Prostate gland (tissue), 2 donors: ENCODE data around the gene SHC2. TPM values are rescaled to one million over a fixed set of nuclear protein-coding genes. Genes with fewer than 3 reads are reported as not detected.
"Not testable (repeated sequence)": the region's sequence is repeated elsewhere in the genome, so short reads cannot be mapped to it uniquely, and the experiment has no call there.

Experiments used
- DNase-seq: peaks from one replicate; pipeline ENCODE4 v3.0.0-alpha.2; 2019; ENCODE audit warnings: low spot score
- H3K27ac ChIP-seq, 2 donors: fragments of 200-600 bp; sonication (generic); 2 replicates each; pipeline ENCODE4 v1.5.1; 2017 to 2019
- H3K27me3 ChIP-seq: fragments of 200-600 bp; sonication (generic); replicated peaks from 2 replicates; pipeline ENCODE4 v1.5.1; 2019; ENCODE audit not compliant: insufficient read depth
- H3K36me3 ChIP-seq, 2 donors: fragments of 200-600 bp; sonication (generic); 1 replicate in 1 of 2; 2 replicates in 1 of 2; pipeline versions ENCODE4 v1.5.1 to v1.8.1; 2017 to 2019
- H3K4me1 ChIP-seq: fragments of 200-600 bp; sonication (generic); replicated peaks from 2 replicates; pipeline ENCODE4 v1.5.1; 2019
- H3K4me3 ChIP-seq, 2 donors: fragments of 200-600 bp; sonication (generic); 2 replicates each; pipeline ENCODE4 v1.5.1; 2017 to 2019
- H3K9me3 ChIP-seq: fragments of 200-600 bp; sonication (generic); 2 replicates; pipeline ENCODE4 v1.5.1; 2017
- CTCF ChIP-seq, 4 experiments: fragments of 200-600 bp in 2 of 4; fragments of 450-650 bp in 2 of 4; sonication (generic) in 2 of 4; IDR thresholded peaks; 1 replicate in 3 of 4; 2 replicates in 1 of 4; pipeline ENCODE4 v1.5.1; 2016 to 2019; ENCODE audit warnings: antibody characterized with exemption in 4 of 4, mild to moderate bottlenecking in 2 of 4, moderate library complexity in 2 of 4
- POLR2A ChIP-seq: fragments of 450-650 bp; IDR thresholded peaks from one replicate; pipeline ENCODE4 v1.6.1; 2016; ENCODE audit warnings: antibody characterized with exemption, mild to moderate bottlenecking
- POLR2AphosphoS5 ChIP-seq: sonication (generic); formaldehyde crosslinking; IDR thresholded peaks from one replicate; pipeline ENCODE4 v1.6.1; 2017; ENCODE audit warnings: antibody characterized with exemption
- WGBS: methylation state at CpG from one replicate; pipeline ENCODE4 v1.1.5; 2018; 5-methylcytosine and 5-hydroxymethylcytosine counted together
- intact Hi-C: fragments of 100-400 bp; cut with DNase I; formaldehyde crosslinking; loops from one replicate; pipeline ENCODE4 v1.14.2; 2022
- total RNA-seq, 2 donors: library from RNA; depleted of rRNA; stranded (reverse); fragments of >200 nt; gene quantifications; one replicate each; pipeline ENCODE4 v1.1.0, GENCODE V29; 2016

Gene SHC2
- total RNA-seq, 2 donors from 2014 or later = 52.2 to 83.4 TPM

GRCh38 chr19:425056-425455, 35.8 kb downstream of the SHC2 start:
- Histone ChIP-seq H3K27ac (no peak overlapping the region), H3K27me3 (no peaks in the 10 kb centered on the region), H3K4me3 (no peak overlapping the region), H3K9me3 (no peaks in the 10 kb centered on the region), H3K36me3 (no peaks in the 10 kb centered on the region), H3K4me1 (no peaks in the 10 kb centered on the region)
- intact Hi-C loops = no loop called here
- 90% methylated on average over 26 of the region's 26 CpGs for WGBS
- DNase-seq = no peak
- TF ChIP-seq POLR2AphosphoS5 (no peak), POLR2A (no peak), CTCF (IDR thresholded peaks at IDR 0.05) (no peak)

DNA sequence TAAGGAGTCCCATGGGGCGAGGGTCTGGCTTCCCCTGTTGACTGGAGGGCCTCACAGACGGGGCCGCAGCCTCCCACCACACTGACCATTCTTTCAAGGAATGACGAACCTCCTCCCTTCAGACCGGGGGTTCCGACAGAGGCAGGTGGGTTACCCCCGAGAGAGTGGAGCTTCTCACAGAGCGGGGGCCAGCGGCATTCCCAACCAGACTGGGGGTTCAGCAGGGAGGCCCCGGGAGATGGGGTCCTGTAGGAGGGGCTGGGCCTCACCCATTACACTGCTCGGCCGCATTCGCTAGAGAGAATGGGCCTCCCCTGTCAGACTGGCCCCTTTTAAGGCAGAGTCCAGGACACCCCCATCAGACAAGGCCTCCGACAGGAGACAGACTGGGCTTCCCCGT, 36.3 kb downstream of the SHC2 start:
- DNase-seq = no peak
- no peaks in the 10 kb centered on the region for H3K4me1 ChIP-seq
- H3K9me3 ChIP-seq = no peaks in the 10 kb centered on the region
- no peak overlapping the region for H3K4me3 ChIP-seq
- H3K36me3 ChIP-seq = no peaks in the 10 kb centered on the region
- no peaks in the 10 kb centered on the region for H3K27me3 ChIP-seq
- WGBS = 88% methylated on average over 14 of the region's 15 CpGs
- no peak overlapping the region for H3K27ac ChIP-seq
- intact Hi-C loops = no loop called here
- no peak for TF ChIP-seq CTCF (IDR thresholded peaks at IDR 0.05)

- intact Hi-C loops = no loop called here
- WGBS = 90% methylated on average over 25 of the region's 25 CpGs
- H3K36me3 ChIP-seq = no peaks in the 10 kb centered on the region
Measured at GRCh38 chr19:423691-424466, 37.0 kb downstream of the SHC2 start.

GRCh38 chr19:422917-423226, 38.0 kb downstream of the SHC2 start:
- H3K36me3 ChIP-seq, intact Hi-C loops, H3K27ac ChIP-seq, H3K4me1 ChIP-seq, H3K4me3 ChIP-seq, H3K27me3 ChIP-seq, DNase-seq, H3K9me3 ChIP-seq: not testable (repeated sequence)
- WGBS = 86% methylated on average over 9 of the region's 9 CpGs

More at GRCh38 chr19:423691-424466, 37.0 kb downstream of the SHC2 start:
- TF ChIP-seq POLR2A = no peak
- no peak for TF ChIP-seq POLR2AphosphoS5
- TF ChIP-seq CTCF (IDR thresholded peaks at IDR 0.05) = no peak
- Histone ChIP-seq H3K27ac (no peak overlapping the region), H3K27me3 (no peaks in the 10 kb centered on the region), H3K4me1 (no peaks in the 10 kb centered on the region), H3K4me3 (no peak overlapping the region), H3K9me3 (no peaks in the 10 kb centered on the region)
- DNase-seq = no peak

DNA sequence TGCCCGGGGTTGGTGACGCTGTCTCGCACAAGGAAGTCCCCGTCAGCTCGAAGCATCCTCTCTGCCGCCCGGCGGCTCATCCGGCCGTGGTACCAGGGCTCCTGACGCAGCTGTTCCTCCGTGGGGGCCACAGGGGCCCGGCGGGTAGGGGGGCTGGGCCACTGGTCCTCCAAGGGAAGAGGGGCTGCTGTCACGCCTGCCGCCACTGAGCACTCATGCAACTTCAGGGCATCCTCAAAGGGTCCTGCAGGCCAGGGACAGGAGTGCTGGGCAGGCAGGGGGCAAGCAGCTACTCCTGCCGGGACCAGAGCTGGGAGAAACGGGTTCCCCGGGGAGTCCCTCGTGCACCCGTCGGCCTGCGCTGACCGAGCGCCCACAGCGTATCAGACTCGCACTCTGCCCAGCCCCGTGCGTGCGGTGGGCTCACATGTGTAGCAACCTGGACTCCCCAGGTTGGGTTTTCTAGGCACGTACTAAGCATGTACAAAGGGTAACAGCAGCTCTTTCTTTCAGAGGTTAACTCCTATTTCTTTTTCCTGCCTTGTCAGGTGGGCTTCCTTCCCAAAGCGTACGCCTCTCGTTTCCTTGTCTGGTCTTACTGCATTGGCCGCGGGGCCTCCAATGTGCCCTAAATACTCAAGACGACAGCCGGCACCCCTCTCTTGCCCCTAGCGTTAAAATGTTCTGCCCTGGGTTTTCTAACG, 38.5 kb downstream of the SHC2 start:
- DNase-seq = no peak
- H3K4me1 ChIP-seq = no peaks in the 10 kb centered on the region
- no peaks in the 10 kb centered on the region for H3K9me3 ChIP-seq
- no peaks in the 10 kb centered on the region for H3K36me3 ChIP-seq
- no peak overlapping the region for H3K27ac ChIP-seq
- WGBS = 77% methylated on average over 38 of the region's 40 CpGs
- intact Hi-C loops = no loop called here
- TF ChIP-seq CTCF (IDR thresholded peaks at IDR 0.05) (no peak), POLR2A (no peak), POLR2AphosphoS5 (no peak)
- H3K27me3 ChIP-seq = no peaks in the 10 kb centered on the region
- no peak overlapping the region for H3K4me3 ChIP-seq
